HEK293 (cell line): ENCODE results near the gene EPSTI1.
A peak's percentile ranks its signal among the peaks of the same experiment; 100 is the strongest.

Experiments
- CTCF ChIA-PET: fragments of 350-600 bp; formaldehyde crosslinking; extraction: SDS; loops from one replicate; lab custom pipeline; 2021; ENCODE audit warnings: antibody characterized with exemption; lab: Yijun Ruan, JAX
- POLR2A ChIA-PET: fragments of 300-600 bp; formaldehyde crosslinking; extraction: SDS; loops from one replicate; lab custom pipeline; 2020; ENCODE audit warnings: antibody characterized with exemption, inconsistent platforms; lab: Yijun Ruan, JAX
- H3K27ac ChIP-seq: fragments of 200-500 bp; sonication (Bioruptor generic); 2 replicates; pipeline ENCODE4 v1.5.1; 2014; ENCODE audit warnings: low read depth, low read length, control low read depth, inconsistent platforms; ENCODE audit errors: extremely low read depth
- H3K36me3 ChIP-seq, 2 experiments: fragments of 200-500 bp in 1 of 2; sonication (Bioruptor generic) in 1 of 2; 1 replicate in 1 of 2; 2 replicates in 1 of 2; pipeline ENCODE4 v1.5.1; 2014 to 2017; ENCODE audit warnings: inconsistent platforms in 2 of 2, low read length in 2 of 2; ENCODE audit not compliant: control insufficient read depth in 2 of 2, insufficient read depth in 1 of 2
- H3K4me1 ChIP-seq: fragments of 200-500 bp; sonication (Bioruptor generic); 2 replicates; pipeline ENCODE4 v1.5.1; 2014; ENCODE audit warnings: mild to moderate bottlenecking, low read length, inconsistent platforms; ENCODE audit not compliant: control insufficient read depth, insufficient read depth
- H3K4me3 ChIP-seq: 2 replicates; pipeline ENCODE4 v1.5.1; 2011; ENCODE audit warnings: low read depth, mild to moderate bottlenecking, control low read depth, low read length, moderate library complexity
- H3K9me3 ChIP-seq: fragments of 200-500 bp; sonication (Bioruptor generic); 2 replicates; pipeline ENCODE4 v1.5.1; 2014; ENCODE audit warnings: low read depth, low read length, inconsistent platforms; ENCODE audit not compliant: control insufficient read depth, insufficient read depth
- BCL11A ChIP-seq: fragments of 450-650 bp; formaldehyde crosslinking; IDR thresholded peaks from 2 replicates; pipeline ENCODE4 v1.5.1; 2016; ENCODE audit warnings: low read depth, missing biosample characterization, missing genetic modification characterization
- HOXD13 ChIP-seq: sonication (generic); formaldehyde crosslinking; IDR thresholded peaks from 2 replicates; pipeline ENCODE4 v1.8.0; 2022; ENCODE audit warnings: missing genetic modification reagents, borderline replicate concordance
- KLF8 ChIP-seq: fragments of 450-650 bp; formaldehyde crosslinking; IDR thresholded peaks from 2 replicates; pipeline ENCODE4 v1.5.1; 2016; ENCODE audit warnings: missing biosample characterization, missing genetic modification characterization
- MYNN ChIP-seq: fragments of 450-650 bp; formaldehyde crosslinking; IDR thresholded peaks from 2 replicates; pipeline ENCODE4 v1.5.1; 2016; ENCODE audit warnings: missing biosample characterization, missing genetic modification characterization, borderline replicate concordance
- SP2 ChIP-seq: fragments of 450-650 bp; formaldehyde crosslinking; IDR thresholded peaks from 2 replicates; pipeline ENCODE4 v1.5.1; 2016; ENCODE audit warnings: missing biosample characterization, missing genetic modification characterization
- TRIM28 ChIP-seq: IDR thresholded peaks from 2 replicates; pipeline ENCODE4 v1.6.1; 2011; ENCODE audit warnings: low read length, control low read depth, borderline replicate concordance
- YY1 ChIP-seq: fragments of 450-650 bp; formaldehyde crosslinking; IDR thresholded peaks from 2 replicates; pipeline ENCODE4 v1.5.1; 2018; ENCODE audit warnings: missing biosample characterization, missing genetic modification characterization
- ZBTB20 ChIP-seq: fragments of 450-650 bp; formaldehyde crosslinking; IDR thresholded peaks from 2 replicates; pipeline ENCODE4 v1.5.1; 2016; ENCODE audit warnings: missing biosample characterization, missing genetic modification characterization
- ZBTB21 ChIP-seq: fragments of 450-650 bp; formaldehyde crosslinking; IDR thresholded peaks from 2 replicates; pipeline ENCODE4 v1.5.1; 2017; ENCODE audit warnings: missing biosample characterization, missing genetic modification characterization
- ZNF175 ChIP-seq: fragments of 450-650 bp; formaldehyde crosslinking; IDR thresholded peaks from 2 replicates; pipeline ENCODE4 v1.5.1; 2016; ENCODE audit warnings: missing biosample characterization, missing genetic modification characterization
- ZNF184 ChIP-seq: fragments of 450-650 bp; IDR thresholded peaks from 2 replicates; pipeline ENCODE4 v1.5.1; 2018; ENCODE audit warnings: missing biosample characterization, mild to moderate bottlenecking, missing genetic modification characterization
- ZNF223 ChIP-seq: fragments of 450-650 bp; formaldehyde crosslinking; IDR thresholded peaks from 2 replicates; pipeline ENCODE4 v1.5.1; 2016; ENCODE audit warnings: missing biosample characterization, missing genetic modification characterization
- ZNF366 ChIP-seq: fragments of 450-650 bp; formaldehyde crosslinking; conservative IDR thresholded peaks from 2 replicates; pipeline ENCODE4 v1.5.1; 2016; ENCODE audit warnings: missing biosample characterization, missing genetic modification characterization
- ZNF416 ChIP-seq: fragments of 450-650 bp; formaldehyde crosslinking; IDR thresholded peaks from 2 replicates; pipeline ENCODE4 v1.5.1; 2016; ENCODE audit warnings: missing biosample characterization, missing genetic modification characterization
- ZNF549 ChIP-seq: fragments of 450-650 bp; IDR thresholded peaks from 2 replicates; pipeline ENCODE4 v1.5.1; 2018; ENCODE audit warnings: missing biosample characterization, missing genetic modification characterization, mild to moderate bottlenecking, inconsistent platforms, moderate library complexity
- ZNF596 ChIP-seq: fragments of 450-650 bp; IDR thresholded peaks from 2 replicates; pipeline ENCODE4 v1.5.0; 2018; ENCODE audit warnings: missing biosample characterization, mild to moderate bottlenecking, missing genetic modification characterization, moderate library complexity
- ZNF610 ChIP-seq: fragments of 450-650 bp; formaldehyde crosslinking; IDR thresholded peaks from 2 replicates; pipeline ENCODE4 v1.5.1; 2016; ENCODE audit warnings: missing biosample characterization, missing genetic modification characterization, borderline replicate concordance
- ZNF654 ChIP-seq: fragments of 450-650 bp; formaldehyde crosslinking; IDR thresholded peaks from 2 replicates; pipeline ENCODE4 v1.5.1; 2016; ENCODE audit warnings: low read depth, missing biosample characterization, missing genetic modification characterization
- ZNF677 ChIP-seq: fragments of 450-650 bp; IDR thresholded peaks from 2 replicates; pipeline ENCODE4 v1.5.0; 2018; ENCODE audit warnings: missing biosample characterization, mild to moderate bottlenecking, missing genetic modification characterization, moderate library complexity
- ZNF785 ChIP-seq: fragments of 450-650 bp; formaldehyde crosslinking; IDR thresholded peaks from 2 replicates; pipeline ENCODE4 v1.5.1; 2016; ENCODE audit warnings: missing biosample characterization, missing genetic modification characterization
- TF ChIP-seq, protein P1 (sequence below): fragments of 450-650 bp; formaldehyde crosslinking; IDR thresholded peaks from 2 replicates; pipeline ENCODE4 v1.5.1; 2016; ENCODE audit warnings: missing biosample characterization, missing genetic modification characterization
- TF ChIP-seq, protein P2 (sequence below): fragments of 450-650 bp; formaldehyde crosslinking; optimal IDR thresholded peaks from 2 replicates; pipeline ENCODE3; 2016; ENCODE audit warnings: missing biosample characterization, mild to moderate bottlenecking, missing genetic modification characterization
- TF ChIP-seq, protein P3 (sequence below): fragments of 450-650 bp; formaldehyde crosslinking; IDR thresholded peaks from 2 replicates; pipeline ENCODE4 v1.5.1; 2016; ENCODE audit warnings: missing biosample characterization, missing genetic modification characterization
- TF ChIP-seq, protein P4 (sequence below): fragments of 450-650 bp; formaldehyde crosslinking; IDR thresholded peaks from 2 replicates; pipeline ENCODE4 v1.5.1; 2016; ENCODE audit warnings: missing biosample characterization, missing genetic modification characterization
- TF ChIP-seq, protein P5 (sequence below): fragments of 450-650 bp; formaldehyde crosslinking; IDR thresholded peaks from 2 replicates; pipeline ENCODE4 v1.5.1; 2016; ENCODE audit warnings: missing biosample characterization, missing genetic modification characterization, low read depth

The EPSTI1 gene

DNA sequence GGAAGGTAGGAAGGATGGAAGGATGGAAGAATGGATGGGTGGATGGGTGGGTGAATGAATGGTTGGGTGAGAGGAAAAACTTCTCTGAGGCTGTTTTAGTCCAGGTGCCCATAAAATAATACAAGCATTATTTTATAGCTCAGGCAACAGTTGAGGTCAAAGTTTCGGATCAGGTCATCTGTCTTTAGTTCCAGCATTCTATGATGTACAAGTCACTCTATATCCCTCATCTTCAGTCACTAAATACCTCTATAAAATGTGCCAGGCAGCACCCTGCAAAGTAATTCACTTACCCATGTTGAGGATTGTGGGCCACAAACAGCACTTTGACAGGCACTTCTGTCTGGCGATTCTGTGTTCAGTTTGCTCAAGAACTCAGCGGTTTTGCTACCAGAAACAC, 66.0 kb downstream of the EPSTI1 start:
- no peaks in the 10 kb centered on the region for H3K4me1 ChIP-seq
- H3K36me3 ChIP-seq: no peaks in the 10 kb centered on the region
- no peak overlapping the region for H3K4me3 ChIP-seq
- TF ChIP-seq ZNF366 (tag by site-specific recombination) (peak; percentile 58), ZNF596 (no peak)
- TF ChIP-seq, protein P1, sequence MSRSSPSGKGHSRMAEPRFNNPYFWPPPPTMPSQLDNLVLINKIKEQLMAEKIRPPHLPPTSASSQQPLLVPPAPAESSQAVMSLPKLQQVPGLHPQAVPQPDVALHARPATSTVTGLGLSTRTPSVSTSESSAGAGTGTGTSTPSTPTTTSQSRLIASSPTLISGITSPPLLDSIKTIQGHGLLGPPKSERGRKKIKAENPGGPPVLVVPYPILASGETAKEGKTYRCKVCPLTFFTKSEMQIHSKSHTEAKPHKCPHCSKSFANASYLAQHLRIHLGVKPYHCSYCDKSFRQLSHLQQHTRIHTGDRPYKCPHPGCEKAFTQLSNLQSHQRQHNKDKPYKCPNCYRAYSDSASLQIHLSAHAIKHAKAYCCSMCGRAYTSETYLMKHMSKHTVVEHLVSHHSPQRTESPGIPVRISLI (tag by site-specific recombination): no peak
- H3K27ac ChIP-seq: no peak overlapping the region
- ChIA-PET CTCF (no interaction called here), POLR2A (no interaction called here)
- H3K9me3 ChIP-seq: no peaks in the 10 kb centered on the region

DNA sequence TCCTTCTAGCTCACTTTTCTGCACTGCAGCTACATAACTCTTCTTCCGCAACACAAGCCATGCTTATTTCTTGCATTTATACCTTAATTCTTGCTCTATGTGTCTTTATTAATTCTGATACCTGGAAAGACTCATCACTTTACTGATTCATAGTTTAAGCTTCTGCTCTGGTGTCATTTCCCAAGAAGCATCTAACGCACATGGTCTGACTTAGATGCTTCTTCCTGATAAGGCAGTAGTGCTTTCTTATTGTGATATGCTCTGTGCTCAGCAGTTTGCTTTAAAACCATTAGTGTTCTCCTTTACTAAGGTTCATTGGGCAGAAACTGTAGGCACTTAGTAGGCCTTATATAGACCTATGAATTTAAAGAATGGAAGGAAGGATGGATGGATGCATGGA, 66.4 kb downstream of the EPSTI1 start:
- ChIA-PET POLR2A (no interaction called here), CTCF (no interaction called here)
- Histone ChIP-seq H3K4me1 (no peaks in the 10 kb centered on the region), H3K4me3 (no peak overlapping the region), H3K36me3 (no peaks in the 10 kb centered on the region), H3K9me3 (no peaks in the 10 kb centered on the region), H3K27ac (no peak overlapping the region)
- no peak for TF ChIP-seq ZNF654 (tag by site-specific recombination)
- TF ChIP-seq SP2 (tag by site-specific recombination): no peak
- TF ChIP-seq ZBTB20: no peak
- TF ChIP-seq KLF8 (tag by site-specific recombination): no peak
- TF ChIP-seq TRIM28: no peak
- no peak for TF ChIP-seq ZNF223 (tag by site-specific recombination)
- TF ChIP-seq, protein P2, sequence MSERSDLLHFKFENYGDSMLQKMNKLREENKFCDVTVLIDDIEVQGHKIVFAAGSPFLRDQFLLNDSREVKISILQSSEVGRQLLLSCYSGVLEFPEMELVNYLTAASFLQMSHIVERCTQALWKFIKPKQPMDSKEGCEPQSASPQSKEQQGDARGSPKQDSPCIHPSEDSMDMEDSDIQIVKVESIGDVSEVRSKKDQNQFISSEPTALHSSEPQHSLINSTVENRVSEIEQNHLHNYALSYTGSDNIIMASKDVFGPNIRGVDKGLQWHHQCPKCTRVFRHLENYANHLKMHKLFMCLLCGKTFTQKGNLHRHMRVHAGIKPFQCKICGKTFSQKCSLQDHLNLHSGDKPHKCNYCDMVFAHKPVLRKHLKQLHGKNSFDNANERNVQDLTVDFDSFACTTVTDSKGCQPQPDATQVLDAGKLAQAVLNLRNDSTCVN (tag by site-specific recombination): no peak
- no peak for TF ChIP-seq YY1 (tag by site-specific recombination)
- no peak for TF ChIP-seq HOXD13 (CRISPR knock-in tag)

DNA sequence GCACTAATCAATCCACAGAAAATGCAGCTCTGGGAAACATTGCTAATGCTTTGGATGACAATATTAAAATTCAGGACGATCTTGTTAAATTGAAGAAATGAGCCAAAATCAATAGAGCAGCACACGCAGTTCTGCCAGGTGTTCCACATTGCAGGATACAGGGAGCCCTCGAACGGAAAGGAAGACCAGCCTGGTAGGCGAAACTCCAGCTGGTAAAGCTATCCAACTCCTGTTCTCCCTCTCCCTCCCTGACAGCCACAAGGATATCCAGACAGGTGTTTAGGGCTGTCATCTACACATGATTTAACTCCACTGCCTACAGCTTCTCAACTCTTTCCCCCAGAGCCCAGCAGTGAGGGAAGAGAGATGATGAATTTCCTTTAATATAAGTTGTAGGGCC, 67.7 kb downstream of the EPSTI1 start:
- H3K4me3 ChIP-seq: no peak overlapping the region
- H3K36me3 ChIP-seq: no peaks in the 10 kb centered on the region
- TF ChIP-seq, protein P3, sequence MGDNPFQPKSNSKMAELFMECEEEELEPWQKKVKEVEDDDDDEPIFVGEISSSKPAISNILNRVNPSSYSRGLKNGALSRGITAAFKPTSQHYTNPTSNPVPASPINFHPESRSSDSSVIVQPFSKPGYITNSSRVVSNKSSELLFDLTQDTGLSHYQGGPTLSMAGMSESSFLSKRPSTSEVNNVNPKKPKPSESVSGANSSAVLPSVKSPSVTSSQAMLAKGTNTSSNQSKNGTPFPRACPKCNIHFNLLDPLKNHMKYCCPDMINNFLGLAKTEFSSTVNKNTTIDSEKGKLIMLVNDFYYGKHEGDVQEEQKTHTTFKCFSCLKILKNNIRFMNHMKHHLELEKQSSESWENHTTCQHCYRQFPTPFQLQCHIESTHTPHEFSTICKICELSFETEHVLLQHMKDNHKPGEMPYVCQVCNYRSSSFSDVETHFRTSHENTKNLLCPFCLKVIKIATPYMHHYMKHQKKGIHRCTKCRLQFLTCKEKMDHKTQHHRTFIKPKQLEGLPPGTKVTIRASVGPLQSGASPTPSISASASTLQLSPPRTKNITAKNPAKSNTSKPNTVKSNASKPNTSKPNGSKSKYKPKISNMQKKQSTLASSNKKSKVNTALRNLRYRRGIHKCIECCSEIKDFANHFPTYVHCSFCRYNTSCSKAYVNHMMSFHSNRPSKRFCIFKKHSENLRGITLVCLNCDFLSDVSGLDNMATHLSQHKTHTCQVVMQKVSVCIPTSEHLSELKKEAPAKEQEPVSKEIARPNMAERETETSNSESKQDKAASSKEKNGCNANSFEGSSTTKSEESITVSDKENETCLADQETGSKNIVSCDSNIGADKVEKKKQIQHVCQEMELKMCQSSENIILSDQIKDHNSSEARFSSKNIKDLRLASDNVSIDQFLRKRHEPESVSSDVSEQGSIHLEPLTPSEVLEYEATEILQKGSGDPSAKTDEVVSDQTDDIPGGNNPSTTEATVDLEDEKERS (tag by site-specific recombination): no peak
- TF ChIP-seq ZNF175 (tag by site-specific recombination) (no peak), ZNF184 (tag by site-specific recombination) (no peak), ZBTB21 (tag by site-specific recombination) (no peak), ZNF785 (no peak), KLF8 (tag by site-specific recombination) (no peak), MYNN (tag by site-specific recombination) (no peak), ZNF549 (tag by site-specific recombination) (no peak), BCL11A (tag by site-specific recombination) (no peak), ZNF677 (tag by site-specific recombination) (no peak), ZNF416 (tag by site-specific recombination) (no peak), ZNF610 (tag by site-specific recombination) (no peak)
- TF ChIP-seq, protein P4, sequence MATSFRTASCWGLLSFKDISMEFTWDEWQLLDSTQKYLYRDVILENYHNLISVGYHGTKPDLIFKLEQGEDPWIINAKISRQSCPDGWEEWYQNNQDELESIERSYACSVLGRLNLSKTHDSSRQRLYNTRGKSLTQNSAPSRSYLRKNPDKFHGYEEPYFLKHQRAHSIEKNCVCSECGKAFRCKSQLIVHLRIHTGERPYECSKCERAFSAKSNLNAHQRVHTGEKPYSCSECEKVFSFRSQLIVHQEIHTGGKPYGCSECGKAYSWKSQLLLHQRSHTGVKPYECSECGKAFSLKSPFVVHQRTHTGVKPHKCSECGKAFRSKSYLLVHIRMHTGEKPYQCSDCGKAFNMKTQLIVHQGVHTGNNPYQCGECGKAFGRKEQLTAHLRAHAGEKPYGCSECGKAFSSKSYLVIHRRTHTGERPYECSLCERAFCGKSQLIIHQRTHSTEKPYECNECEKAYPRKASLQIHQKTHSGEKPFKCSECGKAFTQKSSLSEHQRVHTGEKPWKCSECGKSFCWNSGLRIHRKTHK (tag by site-specific recombination): no peak
- TF ChIP-seq, protein P5, sequence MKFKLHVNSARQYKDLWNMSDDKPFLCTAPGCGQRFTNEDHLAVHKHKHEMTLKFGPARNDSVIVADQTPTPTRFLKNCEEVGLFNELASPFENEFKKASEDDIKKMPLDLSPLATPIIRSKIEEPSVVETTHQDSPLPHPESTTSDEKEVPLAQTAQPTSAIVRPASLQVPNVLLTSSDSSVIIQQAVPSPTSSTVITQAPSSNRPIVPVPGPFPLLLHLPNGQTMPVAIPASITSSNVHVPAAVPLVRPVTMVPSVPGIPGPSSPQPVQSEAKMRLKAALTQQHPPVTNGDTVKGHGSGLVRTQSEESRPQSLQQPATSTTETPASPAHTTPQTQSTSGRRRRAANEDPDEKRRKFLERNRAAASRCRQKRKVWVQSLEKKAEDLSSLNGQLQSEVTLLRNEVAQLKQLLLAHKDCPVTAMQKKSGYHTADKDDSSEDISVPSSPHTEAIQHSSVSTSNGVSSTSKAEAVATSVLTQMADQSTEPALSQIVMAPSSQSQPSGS (tag by site-specific recombination): no peak
- CTCF ChIA-PET: interaction anchor here (1.1 kb wide), 1 partner anchor 45 kb away, joined by 4 read pairs; no protein-coding TSS in a partner anchor
- POLR2A ChIA-PET: no interaction called here
- no peak overlapping the region for H3K27ac ChIP-seq
- no peaks in the 10 kb centered on the region for H3K9me3 ChIP-seq
- no peaks in the 10 kb centered on the region for H3K4me1 ChIP-seq
